GM15510 (cell line): ENCODE results near the gene ASB12.
A peak's percentile ranks its signal among the peaks of the same experiment; 100 is the strongest.

Source experiments
- POLR2A ChIP-seq: IDR thresholded peaks from 3 replicates; pipeline ENCODE4 v1.6.1; 2011; ENCODE audit warnings: borderline replicate concordance; ENCODE audit not compliant: insufficient read length; ENCODE audit errors: extremely low read depth

ASB12 gene, protein sequence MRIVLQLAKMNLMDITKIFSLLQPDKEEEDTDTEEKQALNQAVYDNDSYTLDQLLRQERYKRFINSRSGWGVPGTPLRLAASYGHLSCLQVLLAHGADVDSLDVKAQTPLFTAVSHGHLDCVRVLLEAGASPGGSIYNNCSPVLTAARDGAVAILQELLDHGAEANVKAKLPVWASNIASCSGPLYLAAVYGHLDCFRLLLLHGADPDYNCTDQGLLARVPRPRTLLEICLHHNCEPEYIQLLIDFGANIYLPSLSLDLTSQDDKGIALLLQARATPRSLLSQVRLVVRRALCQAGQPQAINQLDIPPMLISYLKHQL

DNA sequence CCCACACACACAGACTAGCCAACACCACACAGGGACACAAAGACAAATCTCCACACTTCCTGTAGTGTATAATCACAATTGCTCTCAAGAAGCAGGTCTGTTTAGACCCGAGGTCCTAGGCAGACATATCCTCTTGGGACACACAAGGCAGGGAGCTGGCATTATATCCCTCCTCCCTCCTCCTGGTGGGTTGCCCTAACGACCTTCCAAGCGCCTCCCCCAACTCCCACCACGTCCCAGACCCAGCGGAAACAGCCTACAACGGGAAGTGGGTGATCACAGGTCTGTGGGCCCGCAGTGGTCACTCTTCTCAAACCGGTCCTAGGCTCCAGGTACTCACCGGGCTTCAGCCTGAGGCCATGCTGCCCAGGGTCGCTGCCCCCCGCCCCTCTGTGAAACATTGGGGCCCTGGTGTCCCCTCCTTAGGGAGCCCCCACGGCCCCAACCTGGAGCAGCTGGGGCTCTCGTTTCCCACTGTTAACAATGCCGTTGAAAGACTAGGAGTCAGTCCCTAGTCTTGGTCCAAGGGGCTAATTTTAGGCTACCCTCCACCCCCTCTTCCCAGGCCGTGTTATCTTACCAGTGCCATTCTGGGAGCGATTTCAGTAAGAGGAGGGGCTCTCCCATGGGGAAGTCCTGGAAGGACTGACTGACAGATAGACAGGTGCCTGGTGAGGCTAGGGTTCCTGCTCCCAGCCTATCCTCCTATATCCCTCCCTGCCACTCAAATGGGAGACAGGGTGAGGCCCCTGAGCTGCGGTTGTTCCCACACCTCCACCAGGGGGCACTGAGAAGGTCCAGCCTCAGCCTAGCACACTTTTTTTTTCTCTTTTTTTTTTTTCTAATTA lies at the start of gene ASB12:
Gene ASB12, minus strand, starts transcription at position 485 of the 848 bp plus-strand sequence. CDS start 4,957 bp downstream, outside the sequence.
- no peak for TF ChIP-seq POLR2A

DNA sequence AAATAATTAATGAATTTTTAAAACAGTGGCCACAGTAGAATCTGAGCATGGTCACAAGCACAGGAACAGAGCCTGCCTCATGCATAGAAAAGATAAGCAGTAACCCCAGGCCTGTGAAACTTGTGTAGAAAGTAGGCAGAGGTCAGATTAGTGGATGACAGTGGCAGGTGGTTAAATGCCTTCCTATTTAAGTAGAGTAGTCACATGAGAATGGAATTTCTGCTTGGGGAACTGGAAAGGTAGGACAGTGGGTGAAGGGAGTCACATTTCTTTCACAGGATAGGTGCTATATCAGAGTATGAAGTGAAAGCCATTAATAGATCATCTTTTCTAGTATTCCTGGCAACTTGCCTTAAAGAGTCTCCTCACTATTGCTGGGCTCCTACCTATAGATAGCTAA lies 34.9 kb upstream of the ASB12 start:
- no peak for TF ChIP-seq POLR2A

DNA sequence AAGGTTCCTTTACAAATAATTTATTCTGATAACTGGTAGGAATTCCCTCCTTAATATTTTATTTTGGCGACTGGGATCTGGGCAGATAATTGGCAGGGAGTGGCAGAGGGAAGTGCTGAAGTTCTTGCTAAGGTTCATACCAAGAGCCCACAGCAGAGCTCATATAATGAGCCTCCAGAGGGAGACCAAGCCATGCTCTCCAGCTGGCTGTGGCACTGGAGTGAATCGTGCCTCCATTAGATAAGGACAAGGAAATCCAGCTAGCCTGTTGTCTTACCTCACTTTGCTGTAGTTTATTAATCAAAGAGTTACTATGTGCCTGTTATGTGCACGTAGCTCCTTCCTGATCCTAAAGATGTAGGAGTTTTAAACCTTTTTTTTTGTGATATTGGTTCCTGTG lies 1.3 kb downstream of the ASB12 start:
- TF ChIP-seq POLR2A: no peak

DNA sequence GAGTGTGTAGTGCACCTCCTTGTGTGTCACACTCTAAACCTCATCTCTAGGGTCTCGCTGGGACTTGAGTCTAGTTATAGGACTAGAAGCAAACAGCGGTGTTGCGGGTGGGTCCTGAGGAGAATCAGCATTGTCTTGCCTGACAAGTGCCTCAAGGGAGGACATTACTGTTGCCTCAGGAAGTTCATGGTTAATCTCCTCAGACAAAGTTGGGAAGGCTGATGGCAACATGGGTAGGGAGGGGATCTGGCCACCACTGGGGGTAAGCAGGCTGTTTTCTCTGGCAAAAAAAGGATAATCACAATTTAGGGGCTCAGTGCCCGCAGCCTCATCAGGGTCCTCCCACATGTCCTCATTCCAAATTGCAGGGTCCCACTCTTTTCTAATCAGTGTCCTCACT lies 12.4 kb downstream of the ASB12 start:
- no peak for TF ChIP-seq POLR2A

DNA sequence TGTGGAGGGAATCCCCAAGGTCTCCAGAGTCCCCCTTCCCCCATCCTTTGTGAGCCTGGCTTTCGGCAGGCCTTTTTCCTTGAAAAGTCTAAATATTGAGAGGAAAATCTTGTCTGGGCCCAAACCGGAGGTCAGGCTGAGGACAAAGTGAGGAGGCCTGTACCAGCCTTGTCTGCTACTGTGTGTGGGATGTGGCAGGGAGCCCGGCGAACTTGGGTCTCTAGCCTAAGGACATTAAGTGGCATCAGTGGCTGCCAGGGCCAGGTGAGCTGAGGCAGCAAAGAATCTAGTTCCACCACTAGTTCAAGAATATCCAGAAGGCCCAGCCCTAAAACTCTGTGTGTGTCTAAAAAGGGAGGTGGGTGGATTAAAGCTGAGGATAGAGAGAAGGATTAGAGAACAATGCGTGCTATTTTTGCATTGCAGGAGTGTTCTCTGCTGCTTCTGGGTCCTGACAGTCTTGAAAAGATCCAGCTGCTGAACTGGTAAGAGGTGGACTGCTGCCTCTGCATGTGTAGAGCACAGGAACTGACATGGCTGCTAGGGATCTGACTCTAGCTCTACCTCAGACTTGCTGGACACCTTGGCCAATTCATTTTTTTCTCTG lies 23.7 kb downstream of the ASB12 start:
- TF ChIP-seq POLR2A: no peak

DNA sequence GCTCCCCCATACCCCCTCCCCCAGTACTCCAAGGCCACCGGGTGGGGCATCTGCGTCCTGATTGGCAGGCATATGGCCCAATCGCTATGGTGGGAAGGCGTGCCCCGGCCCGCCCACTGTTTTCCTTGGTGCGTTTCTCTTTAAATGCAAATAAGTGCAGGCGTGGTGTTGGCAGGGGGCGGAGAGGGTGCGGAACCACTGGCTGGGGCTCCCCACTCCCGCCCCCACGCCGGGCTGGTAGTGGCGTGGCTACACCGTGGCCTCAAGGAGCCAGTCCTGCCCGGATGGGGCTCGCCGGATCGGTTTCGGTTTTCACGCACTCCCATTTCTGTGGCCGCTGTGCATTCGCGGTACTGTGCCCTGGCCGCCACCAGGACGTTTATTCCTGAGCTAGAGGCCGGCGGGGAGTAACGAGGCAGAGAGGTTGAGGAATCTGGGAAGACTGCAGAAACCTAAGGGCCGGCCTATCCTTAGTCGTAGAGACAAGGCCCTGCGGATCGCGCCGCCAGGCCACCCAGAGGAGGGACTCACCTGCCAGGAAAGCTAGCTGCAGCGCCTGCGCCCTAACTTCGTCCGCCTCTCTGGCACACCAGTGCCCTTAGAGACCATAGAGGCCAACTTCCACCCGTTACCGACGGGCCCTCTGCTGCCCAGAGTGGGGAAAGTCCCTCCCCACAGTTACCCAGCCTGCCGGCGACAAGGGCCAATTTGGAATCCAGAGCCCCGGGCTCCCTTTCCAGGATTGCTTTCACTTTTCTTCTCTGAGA lies 24.5 kb downstream of the ASB12 start:
- peak; percentile 71 for TF ChIP-seq POLR2A

DNA sequence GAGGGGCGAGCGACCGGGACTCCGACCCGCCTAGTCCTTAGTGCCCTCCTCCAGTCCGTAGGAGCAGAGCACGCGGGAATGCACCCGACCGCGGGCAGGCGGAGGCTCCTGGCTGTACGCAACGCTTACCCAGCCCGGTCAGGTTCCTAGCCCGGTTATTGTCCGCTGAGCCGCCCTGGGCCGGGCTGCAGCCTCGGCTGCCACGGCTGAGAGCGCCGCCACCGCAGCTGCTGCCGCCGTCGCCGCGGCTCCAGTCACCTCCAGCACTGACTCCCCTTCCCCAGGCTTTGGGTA lies 25.0 kb downstream of the ASB12 start, which contains the start of gene AMER1:
Gene AMER1, minus strand, starts transcription at position 268 of the 294 bp plus-strand sequence. CDS start 12,422 bp downstream, outside the sequence.
- no peak for TF ChIP-seq POLR2A

DNA sequence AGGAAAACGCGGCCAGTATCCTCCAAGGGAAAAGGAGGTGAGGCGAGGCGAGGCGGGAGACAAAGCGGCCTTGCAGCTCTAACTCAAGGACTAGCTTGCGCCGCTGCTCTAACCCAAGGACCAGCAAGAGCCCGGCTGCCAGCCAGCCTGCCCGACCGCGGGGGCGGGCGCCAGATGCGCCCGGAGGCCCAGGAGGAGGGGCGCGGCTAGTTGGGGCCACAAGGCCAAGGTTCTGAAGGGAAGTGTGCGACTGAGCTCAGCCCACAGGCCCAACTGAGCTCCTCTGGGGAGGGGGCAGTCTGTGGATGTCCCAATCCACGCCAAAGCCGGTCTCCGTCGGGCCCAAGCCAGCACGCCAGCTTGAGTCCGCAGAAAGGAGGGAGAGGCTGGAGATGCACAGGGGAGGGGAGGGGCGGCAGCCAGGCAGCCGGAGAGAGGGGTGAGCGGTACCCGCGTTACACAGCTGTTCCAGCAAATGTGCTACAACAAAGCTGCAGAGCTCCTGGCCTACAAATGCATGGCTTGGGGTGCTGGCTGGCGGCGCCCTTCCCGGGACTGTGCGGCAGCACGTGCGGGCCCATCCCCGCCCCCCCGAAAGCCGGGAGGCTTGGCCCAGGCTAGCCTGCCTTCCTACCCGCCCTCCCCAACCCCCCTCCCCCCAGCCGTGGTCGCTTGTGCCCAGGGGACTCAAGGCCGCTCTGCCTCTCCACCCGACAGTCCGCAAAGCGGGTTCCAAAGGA lies 25.5 kb downstream of the ASB12 start:
- no peak for TF ChIP-seq POLR2A

DNA sequence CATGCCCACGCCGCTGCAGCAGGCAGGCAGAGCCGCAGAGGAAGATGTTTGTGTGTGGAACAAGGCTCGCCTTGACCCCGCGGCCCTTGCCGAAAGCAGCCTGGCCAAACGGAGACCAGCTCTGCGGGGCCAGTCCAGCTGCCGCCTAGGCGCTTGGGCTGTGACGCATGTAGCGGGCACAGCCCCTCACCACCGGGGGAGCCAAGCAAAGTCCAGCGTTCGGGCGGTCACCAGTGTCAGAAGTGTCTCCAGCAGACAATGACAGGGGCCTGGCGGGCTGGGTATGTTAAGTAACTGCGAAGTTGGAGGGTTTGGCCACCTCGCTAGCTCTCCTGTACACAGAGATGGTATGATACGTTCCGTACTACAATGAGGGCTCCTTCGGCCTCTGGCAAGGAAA lies 26.2 kb downstream of the ASB12 start:
- no peak for TF ChIP-seq POLR2A

DNA sequence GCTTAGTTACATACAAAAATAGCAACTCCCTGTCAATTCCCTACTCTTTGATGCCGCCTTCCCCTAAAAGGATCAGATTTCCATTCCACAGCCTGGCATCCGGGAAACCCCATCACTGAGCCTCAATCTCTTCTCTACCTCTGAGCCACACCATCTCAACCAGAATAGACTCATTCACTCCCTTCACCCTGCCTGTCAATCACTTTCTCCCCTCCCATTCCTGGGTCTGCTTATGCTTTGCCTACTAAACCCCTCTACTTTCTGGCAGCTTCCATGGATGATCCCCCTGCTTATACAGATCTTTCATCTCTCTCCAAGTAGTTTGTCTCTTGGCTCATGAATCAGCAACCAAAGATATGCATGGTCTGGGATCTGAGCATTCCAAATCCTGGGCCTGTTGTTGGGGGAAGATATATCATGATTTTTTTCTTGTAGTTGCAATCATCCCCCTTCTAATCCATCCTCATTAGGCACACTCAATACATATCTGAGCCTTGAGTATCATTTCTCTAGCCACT lies 27.5 kb downstream of the ASB12 start:
- no peak for TF ChIP-seq POLR2A

DNA sequence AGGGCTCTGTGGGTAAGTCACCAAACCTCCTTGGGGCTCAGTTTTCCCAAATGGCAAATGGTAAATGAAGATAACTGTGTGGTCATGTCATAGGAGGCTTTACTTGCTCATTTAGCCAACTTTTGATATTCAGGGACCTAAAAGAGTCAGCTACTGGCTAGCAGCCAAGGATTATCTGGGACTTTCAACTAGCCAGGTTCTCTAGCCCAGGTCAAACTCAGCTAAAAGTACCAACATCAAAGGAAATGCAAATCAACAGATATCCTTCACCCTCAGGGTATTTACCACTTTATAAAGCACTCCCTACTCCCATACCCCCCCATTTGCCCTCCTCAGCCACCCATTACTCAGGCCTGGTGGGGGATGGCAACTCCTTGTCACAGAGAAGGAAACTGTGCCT lies 32.4 kb downstream of the ASB12 start:
- TF ChIP-seq POLR2A: no peak

DNA sequence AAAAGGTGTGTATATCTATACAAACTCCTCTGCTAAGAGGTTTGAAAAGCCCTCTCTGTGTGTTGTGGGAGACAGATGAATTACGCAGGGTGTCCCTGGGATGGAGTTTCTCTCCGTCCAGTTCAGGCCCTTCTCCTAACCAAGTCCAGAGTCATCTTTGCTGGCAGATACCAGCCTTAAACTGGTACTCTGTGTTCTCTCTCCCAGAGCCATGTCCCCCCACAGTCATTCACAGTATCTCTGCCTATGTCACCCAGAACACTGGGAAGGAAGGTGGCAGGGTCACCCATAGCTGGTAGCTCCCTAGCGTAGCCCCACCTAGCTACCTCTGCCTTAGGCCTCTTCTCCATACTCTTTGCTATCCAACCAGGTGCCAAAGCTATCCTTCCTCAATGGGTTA lies 33.8 kb downstream of the ASB12 start:
- TF ChIP-seq POLR2A: no peak

DNA sequence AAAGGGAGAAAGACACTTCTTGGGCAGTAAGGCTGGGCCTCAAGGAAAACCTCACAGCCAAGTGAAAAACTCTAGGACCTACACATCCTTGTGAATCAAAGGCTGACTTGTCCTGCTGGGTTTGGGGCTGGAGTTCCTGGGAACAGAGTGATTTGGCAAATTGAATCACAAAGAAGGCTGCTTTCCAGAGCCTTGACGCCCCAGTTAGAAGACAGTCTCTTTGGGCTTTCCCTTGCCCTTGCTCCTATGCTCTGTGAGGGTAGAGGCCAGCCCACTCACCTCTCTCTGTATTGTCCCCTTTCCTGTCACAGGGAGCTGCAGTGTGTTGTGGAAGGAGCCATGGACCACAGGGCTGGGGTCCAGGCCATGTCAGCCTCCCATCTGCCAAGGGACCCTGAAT lies 34.5 kb downstream of the ASB12 start:
- TF ChIP-seq POLR2A: no peak

DNA sequence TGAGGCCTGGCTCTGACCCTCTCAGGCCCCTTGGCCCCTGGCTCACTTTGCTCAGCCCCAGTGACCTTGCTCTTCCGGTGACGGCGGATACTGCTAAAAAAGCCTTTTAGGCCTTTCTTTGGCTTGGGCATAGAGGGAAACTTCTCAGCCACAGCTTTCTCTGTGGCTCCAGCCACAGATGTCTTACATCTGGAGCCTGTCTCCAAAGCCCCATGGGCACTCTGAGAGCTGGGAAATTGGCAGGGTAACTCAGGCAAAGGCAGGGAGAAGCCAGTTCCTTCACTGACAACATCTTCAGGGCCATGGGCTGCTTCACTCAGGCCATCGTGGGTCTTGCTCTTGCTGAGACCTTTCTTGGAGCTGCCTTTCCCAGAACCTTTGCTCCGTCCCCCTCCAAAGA lies 37.7 kb downstream of the ASB12 start:
- TF ChIP-seq POLR2A: no peak

DNA sequence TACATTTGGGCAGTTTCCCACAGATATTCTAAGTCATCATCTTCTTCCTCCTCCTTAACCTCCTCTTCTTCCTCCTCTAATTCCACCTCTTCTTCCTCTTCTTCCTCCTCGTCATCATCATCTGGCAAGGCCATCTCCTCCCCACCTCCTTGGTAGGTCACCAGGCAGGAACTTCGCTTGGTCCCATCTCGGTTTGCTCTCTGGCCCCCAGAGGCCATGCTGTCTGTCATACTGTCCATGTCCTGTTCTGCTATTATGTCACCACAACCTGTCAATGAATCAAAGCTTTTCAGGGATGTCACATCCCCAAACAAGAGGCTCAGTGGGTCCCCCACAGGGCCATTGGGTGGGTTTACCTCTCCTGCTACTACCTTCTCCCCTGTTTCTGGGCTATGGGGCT lies 38.4 kb downstream of the ASB12 start:
- TF ChIP-seq POLR2A: no peak
